GM23338 (cell line): Measurements from ENCODE around the gene RNU6-9. TPM values are rescaled to one million over a fixed set of nuclear protein-coding genes. Genes with fewer than 3 reads are reported as not detected.

Experiments
- ATAC-seq: fragments of 200-7000 bp; cut with Tn5 transposase; 3 replicates; pipeline ENCODE4 v1.9.1; 2020
- DNase-seq: peaks from one replicate; pipeline ENCODE4 v3.0.0-alpha.2; 2015; ENCODE audit warnings: low spot score
- H2AFZ ChIP-seq: fragments of 200-600 bp; sonication (generic); 2 replicates; pipeline ENCODE4 v1.8.0; 2016; ENCODE audit warnings: antibody characterized with exemption, mild to moderate bottlenecking, moderate library complexity
- H3F3A ChIP-seq: fragments of 200-600 bp; sonication (generic); replicated peaks from 2 replicates; pipeline ENCODE4 v1.8.0; 2017; ENCODE audit warnings: antibody characterized with exemption, mixed run types, low read depth
- H3K27ac ChIP-seq: fragments of 200-600 bp; sonication (generic); 2 replicates; pipeline ENCODE4 v1.6.1; 2016; ENCODE audit warnings: low read depth
- H3K27me3 ChIP-seq: fragments of 200-600 bp; sonication (generic); 2 replicates; pipeline ENCODE4 v1.8.0; 2016; ENCODE audit warnings: mild to moderate bottlenecking, mixed run types, moderate library complexity; ENCODE audit not compliant: insufficient read depth
- H3K36me3 ChIP-seq: fragments of 200-600 bp; sonication (generic); 2 replicates; pipeline ENCODE4 v1.8.0; 2016; ENCODE audit warnings: mild to moderate bottlenecking; ENCODE audit not compliant: insufficient read depth
- H3K4me1 ChIP-seq: fragments of 200-600 bp; sonication (generic); 2 replicates; pipeline ENCODE4 v1.8.0; 2016; ENCODE audit warnings: mild to moderate bottlenecking, moderate library complexity; ENCODE audit not compliant: insufficient read depth
- H3K4me2 ChIP-seq: fragments of 200-600 bp; sonication (generic); 2 replicates; pipeline ENCODE4 v1.7.1; 2017; ENCODE audit warnings: mixed run types
- H3K4me3 ChIP-seq: fragments of 200-600 bp; sonication (generic); 2 replicates; pipeline ENCODE4 v1.6.1; 2016; ENCODE audit warnings: mixed run types
- H3K79me2 ChIP-seq: fragments of 200-600 bp; sonication (generic); replicated peaks from 2 replicates; pipeline ENCODE4 v1.8.0; 2017; ENCODE audit warnings: mild to moderate bottlenecking; ENCODE audit not compliant: insufficient read depth
- H3K9me2 ChIP-seq: fragments of 200-600 bp; sonication (generic); 2 replicates; pipeline ENCODE4 v1.8.0; 2017; ENCODE audit not compliant: insufficient read depth
- H4K20me1 ChIP-seq: fragments of 200-600 bp; sonication (generic); replicated peaks from 2 replicates; pipeline ENCODE4 v1.8.0; 2017; ENCODE audit warnings: mild to moderate bottlenecking; ENCODE audit not compliant: insufficient read depth
- H3K27ac Mint-ChIP-seq: 2 replicates; pipeline ENCODE4 v1.8.0; 2020; ENCODE audit warnings: inconsistent platforms, mild to moderate bottlenecking, moderate library complexity, mixed read lengths
- H3K27me3 Mint-ChIP-seq: 3 replicates; pipeline ENCODE4 v1.8.0; 2022; ENCODE audit warnings: low read depth, mild to moderate bottlenecking, moderate library complexity, mixed read lengths, inconsistent platforms; ENCODE audit not compliant: insufficient read depth, poor library complexity
- H3K36me3 Mint-ChIP-seq: 3 replicates; pipeline ENCODE4 v1.8.0; 2021; ENCODE audit warnings: low read depth, mild to moderate bottlenecking, inconsistent platforms, moderate library complexity, mixed read lengths
- H3K4me1 Mint-ChIP-seq: 3 replicates; pipeline ENCODE4 v1.8.0; 2020; ENCODE audit warnings: mild to moderate bottlenecking, inconsistent platforms, mixed read lengths
- H3K4me3 Mint-ChIP-seq: 3 replicates; pipeline ENCODE4 v1.8.0; 2021; ENCODE audit warnings: moderate library complexity, mild to moderate bottlenecking, inconsistent platforms, mixed read lengths
- H3K9me3 Mint-ChIP-seq: 3 replicates; pipeline ENCODE4 v1.8.0; 2020; ENCODE audit warnings: moderate library complexity, mild to moderate bottlenecking, inconsistent platforms, mixed read lengths
- CREB1 ChIP-seq: fragments of 250-450 bp; sonication (Bioruptor Pico); IDR thresholded peaks from 2 replicates; pipeline ENCODE4 v1.5.0; 2020; ENCODE audit warnings: low read depth, mild to moderate bottlenecking, moderate library complexity
- ETS1 ChIP-seq: IDR thresholded peaks from 2 replicates; pipeline ENCODE4 v1.6.1; 2016; ENCODE audit warnings: antibody characterized with exemption
- EZH2 ChIP-seq: fragments of 200-600 bp; sonication (generic); IDR thresholded peaks from one replicate; pipeline ENCODE4 v1.8.0; 2017; ENCODE audit warnings: antibody characterized with exemption, mild to moderate bottlenecking, low read depth; ENCODE audit not compliant: unreplicated experiment
- EZH2phosphoT487 ChIP-seq: fragments of 200-600 bp; sonication (generic); IDR thresholded peaks from one replicate; pipeline ENCODE4 v1.8.1; 2018; ENCODE audit warnings: antibody characterized with exemption; ENCODE audit not compliant: unreplicated experiment
- JUNB ChIP-seq: IDR thresholded peaks from one replicate; pipeline ENCODE4 v1.6.1; 2016; ENCODE audit warnings: antibody characterized with exemption; ENCODE audit not compliant: unreplicated experiment
- NANOG ChIP-seq: IDR thresholded peaks from 2 replicates; pipeline ENCODE4 v1.6.1; 2016; ENCODE audit warnings: antibody characterized with exemption, borderline replicate concordance
- POLR2AphosphoS5 ChIP-seq: IDR thresholded peaks from 2 replicates; pipeline ENCODE4 v1.6.1; 2016; ENCODE audit warnings: antibody characterized with exemption, low read depth
- STAT1 ChIP-seq: IDR thresholded peaks from one replicate; pipeline ENCODE4 v1.6.1; 2016; ENCODE audit warnings: antibody characterized with exemption; ENCODE audit not compliant: unreplicated experiment
- ZNF114 ChIP-seq: fragments of 250-450 bp; sonication (Bioruptor Pico); IDR thresholded peaks from 2 replicates; pipeline ENCODE4 v1.5.0; 2020; ENCODE audit warnings: mild to moderate bottlenecking, moderate library complexity
- ZNF331 ChIP-seq: fragments of 250-450 bp; sonication (Bioruptor Pico); IDR thresholded peaks from 2 replicates; pipeline ENCODE4 v1.5.0; 2020; ENCODE audit warnings: low read depth, mild to moderate bottlenecking, moderate library complexity
- ZNF462 ChIP-seq: fragments of 250-450 bp; sonication (Bioruptor Pico); IDR thresholded peaks from 2 replicates; pipeline ENCODE4 v1.5.0; 2020; ENCODE audit warnings: mild to moderate bottlenecking, moderate library complexity
- polyA plus RNA-seq: library from polyadenylated mRNA; unstranded; fragments of >200 nt; fragmentation: Nextera tagmentation; extraction: Ambion mirVana; gene quantifications from 2 replicates; pipeline ENCODE4 v1.2.1, GENCODE V29; 2016
- total RNA-seq: library from RNA; depleted of rRNA; stranded (reverse); fragments of >200 nt; shearing (Covaris generic); gene quantifications from 2 replicates; pipeline ENCODE4 v1.2.3, GENCODE V29; 2014
- TF ChIP-seq, protein P1 (sequence below): IDR thresholded peaks from one replicate; pipeline ENCODE4 v1.6.1; 2018; ENCODE audit warnings: antibody characterized with exemption; ENCODE audit not compliant: unreplicated experiment
- TF ChIP-seq, protein P2 (sequence below), 2 experiments: fragments of 200-600 bp in 1 of 2; sonication (generic) in 1 of 2; conservative IDR thresholded peaks; 2 replicates each; pipeline versions ENCODE4 v1.5.1 to v1.6.1; 2016 to 2017; ENCODE audit warnings: antibody characterized with exemption in 2 of 2, low read depth in 2 of 2, mild to moderate bottlenecking in 2 of 2, moderate library complexity in 1 of 2

The RNU6-9 gene
- total and polyA plus RNA-seq, 2 experiments from 2014 or later = not detected

- Histone ChIP-seq H3K36me3 (no peaks in the 10 kb centered on the region), H3K4me1 (no peaks in the 10 kb centered on the region), H3K27ac (no peak overlapping the region), H4K20me1 (peaks cover 4% of the 10 kb centered on the region; the same call in 1 of the 2 replicates), H3K79me2 (no peaks in the 10 kb centered on the region; the same call in 1 of the 2 replicates), H3K9me2 (no peaks in the 10 kb centered on the region), H3K4me2 (no peak overlapping the region), H3K27me3 (no peaks in the 10 kb centered on the region), H2AFZ (no peak overlapping the region), H3F3A (no peaks in the 10 kb centered on the region; the same call in 1 of the 2 replicates), H3K4me3 (no peak overlapping the region)
- DNase-seq (no peak), ATAC-seq (no peak)
- Mint-ChIP-seq H3K36me3 (peaks cover 9% of the 10 kb centered on the region; the same call in 1 of the 3 replicates), H3K9me3 (peaks cover 3% of the 10 kb centered on the region; the same call in 2 of the 3 replicates), H3K4me1 (no peaks in the 10 kb centered on the region; the same call in 2 of the 3 replicates), H3K27me3 (peaks cover 20% of the 10 kb centered on the region), H3K4me3 (no peak overlapping the region), H3K27ac (no peak overlapping the region)
- TF ChIP-seq EZH2phosphoT487 (no peak), ZNF114 (CRISPR knock-in tag) (no peak), STAT1 (no peak), ETS1 (no peak), EZH2 (no peak), ZNF331 (CRISPR knock-in tag) (no peak), NANOG (no peak), POLR2AphosphoS5 (no peak), ZNF462 (no peak), CREB1 (no peak), JUNB (no peak)
- TF ChIP-seq, protein P1, sequence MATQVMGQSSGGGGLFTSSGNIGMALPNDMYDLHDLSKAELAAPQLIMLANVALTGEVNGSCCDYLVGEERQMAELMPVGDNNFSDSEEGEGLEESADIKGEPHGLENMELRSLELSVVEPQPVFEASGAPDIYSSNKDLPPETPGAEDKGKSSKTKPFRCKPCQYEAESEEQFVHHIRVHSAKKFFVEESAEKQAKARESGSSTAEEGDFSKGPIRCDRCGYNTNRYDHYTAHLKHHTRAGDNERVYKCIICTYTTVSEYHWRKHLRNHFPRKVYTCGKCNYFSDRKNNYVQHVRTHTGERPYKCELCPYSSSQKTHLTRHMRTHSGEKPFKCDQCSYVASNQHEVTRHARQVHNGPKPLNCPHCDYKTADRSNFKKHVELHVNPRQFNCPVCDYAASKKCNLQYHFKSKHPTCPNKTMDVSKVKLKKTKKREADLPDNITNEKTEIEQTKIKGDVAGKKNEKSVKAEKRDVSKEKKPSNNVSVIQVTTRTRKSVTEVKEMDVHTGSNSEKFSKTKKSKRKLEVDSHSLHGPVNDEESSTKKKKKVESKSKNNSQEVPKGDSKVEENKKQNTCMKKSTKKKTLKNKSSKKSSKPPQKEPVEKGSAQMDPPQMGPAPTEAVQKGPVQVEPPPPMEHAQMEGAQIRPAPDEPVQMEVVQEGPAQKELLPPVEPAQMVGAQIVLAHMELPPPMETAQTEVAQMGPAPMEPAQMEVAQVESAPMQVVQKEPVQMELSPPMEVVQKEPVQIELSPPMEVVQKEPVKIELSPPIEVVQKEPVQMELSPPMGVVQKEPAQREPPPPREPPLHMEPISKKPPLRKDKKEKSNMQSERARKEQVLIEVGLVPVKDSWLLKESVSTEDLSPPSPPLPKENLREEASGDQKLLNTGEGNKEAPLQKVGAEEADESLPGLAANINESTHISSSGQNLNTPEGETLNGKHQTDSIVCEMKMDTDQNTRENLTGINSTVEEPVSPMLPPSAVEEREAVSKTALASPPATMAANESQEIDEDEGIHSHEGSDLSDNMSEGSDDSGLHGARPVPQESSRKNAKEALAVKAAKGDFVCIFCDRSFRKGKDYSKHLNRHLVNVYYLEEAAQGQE = no peak
- TF ChIP-seq, protein P2, sequence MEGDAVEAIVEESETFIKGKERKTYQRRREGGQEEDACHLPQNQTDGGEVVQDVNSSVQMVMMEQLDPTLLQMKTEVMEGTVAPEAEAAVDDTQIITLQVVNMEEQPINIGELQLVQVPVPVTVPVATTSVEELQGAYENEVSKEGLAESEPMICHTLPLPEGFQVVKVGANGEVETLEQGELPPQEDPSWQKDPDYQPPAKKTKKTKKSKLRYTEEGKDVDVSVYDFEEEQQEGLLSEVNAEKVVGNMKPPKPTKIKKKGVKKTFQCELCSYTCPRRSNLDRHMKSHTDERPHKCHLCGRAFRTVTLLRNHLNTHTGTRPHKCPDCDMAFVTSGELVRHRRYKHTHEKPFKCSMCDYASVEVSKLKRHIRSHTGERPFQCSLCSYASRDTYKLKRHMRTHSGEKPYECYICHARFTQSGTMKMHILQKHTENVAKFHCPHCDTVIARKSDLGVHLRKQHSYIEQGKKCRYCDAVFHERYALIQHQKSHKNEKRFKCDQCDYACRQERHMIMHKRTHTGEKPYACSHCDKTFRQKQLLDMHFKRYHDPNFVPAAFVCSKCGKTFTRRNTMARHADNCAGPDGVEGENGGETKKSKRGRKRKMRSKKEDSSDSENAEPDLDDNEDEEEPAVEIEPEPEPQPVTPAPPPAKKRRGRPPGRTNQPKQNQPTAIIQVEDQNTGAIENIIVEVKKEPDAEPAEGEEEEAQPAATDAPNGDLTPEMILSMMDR (conservative IDR thresholded peaks at IDR 0.05; ENCODE audit: low read depth in 2 of 2) = no peak
These were observed 3.5 kb upstream of the RNU6-9 start for GRCh38 chr19:889662-890295.
